GM10266 (cell line): ENCODE measurements around the gene PRDM11.

Experiments
- DNase-seq: peaks from one replicate; pipeline ENCODE4 v3.0.0; 2012; ENCODE audit errors: extremely low spot score
- CTCF ChIP-seq: IDR thresholded peaks from 2 replicates; pipeline ENCODE4 v1.5.1; 2012; ENCODE audit warnings: mild to moderate bottlenecking, low read depth; ENCODE audit not compliant: control insufficient read depth, insufficient read depth; ENCODE audit errors: missing control alignments

The PRDM11 gene

GRCh38 chr11:45226901-45227300, 80.5 kb downstream of the PRDM11 start:
- TF ChIP-seq CTCF, result no peak
- DNase-seq, result no peak

- TF ChIP-seq CTCF, result no peak
- no peak for DNase-seq
Measured at GRCh38 chr11:45227836-45228235, 81.4 kb downstream of the PRDM11 start.

GRCh38 chr11:45229401-45230020, 83.1 kb downstream of the PRDM11 start:
- TF ChIP-seq CTCF, result no peak
- DNase-seq, result no peak

- no peak for TF ChIP-seq CTCF
- no peak for DNase-seq
Measured at GRCh38 chr11:45232341-45233080, 86.1 kb downstream of the PRDM11 start.

- peak; percentile 74 for TF ChIP-seq CTCF
- peak; percentile 82 for DNase-seq
Measured at GRCh38 chr11:45233121-45233803, 86.8 kb downstream of the PRDM11 start.

GRCh38 chr11:45233804-45234170, 87.3 kb downstream of the PRDM11 start:
- no peak for DNase-seq
- TF ChIP-seq CTCF, result no peak
